HS-27A (cell line): ENCODE results near the gene CROCC.

ENCODE experiments used
- DNase-seq: peaks from one replicate; pipeline ENCODE4 v3.0.0-alpha.2; 2012; ENCODE audit warnings: low read depth, missing footprints

CROCC gene

GRCh38 chr1:16986560-16986959 lies 64.8 kb downstream of the CROCC start:
- no peak for DNase-seq

GRCh38 chr1:16986962-16987361 lies 65.2 kb downstream of the CROCC start:
- DNase-seq, result no peak

GRCh38 chr1:16988210-16988609 lies 66.5 kb downstream of the CROCC start:
- DNase-seq, result no peak

GRCh38 chr1:16989676-16990391 lies 68.1 kb downstream of the CROCC start:
- DNase-seq, result no peak

- DNase-seq, result no peak
These were observed 69.8 kb downstream of the CROCC start for GRCh38 chr1:16991571-16991970.

GRCh38 chr1:16992102-16992501 lies 70.4 kb downstream of the CROCC start:
- no peak for DNase-seq

- no peak for DNase-seq
These were observed 70.9 kb downstream of the CROCC start for GRCh38 chr1:16992675-16993074.

GRCh38 chr1:16993521-16994038 lies 71.8 kb downstream of the CROCC start:
- no peak for DNase-seq

- no peak for DNase-seq
These were observed 75.1 kb downstream of the CROCC start for GRCh38 chr1:16996845-16997244.

- DNase-seq, result no peak
These were observed 76.9 kb downstream of the CROCC start for GRCh38 chr1:16998589-16998988.

GRCh38 chr1:16999863-17000262 lies 78.1 kb downstream of the CROCC start:
- DNase-seq, result no peak

GRCh38 chr1:17001760-17002523 lies 80.2 kb downstream of the CROCC start:
- no peak for DNase-seq

- no peak for DNase-seq
These were observed 80.8 kb downstream of the CROCC start for GRCh38 chr1:17002524-17002902.

- DNase-seq, result no peak
These were observed 83.0 kb downstream of the CROCC start for GRCh38 chr1:17004466-17005364.

GRCh38 chr1:17005365-17005740 lies 83.6 kb downstream of the CROCC start:
- no peak for DNase-seq

GRCh38 chr1:17007121-17007520 lies 85.4 kb downstream of the CROCC start:
- DNase-seq, result no peak

- no peak for DNase-seq
These were observed 86.6 kb downstream of the CROCC start for GRCh38 chr1:17008208-17008855.

GRCh38 chr1:17009706-17010105 lies 88.0 kb downstream of the CROCC start:
- no peak for DNase-seq

- DNase-seq, result no peak
These were observed 89.3 kb downstream of the CROCC start for GRCh38 chr1:17011092-17011438.

GRCh38 chr1:17011439-17012307 lies 89.9 kb downstream of the CROCC start, which contains the start of gene ATP13A2:
ATP13A2 (minus strand) TSS chr1:17011928; CDS start chr1:17011738, 190 bp downstream.
- DNase-seq, result no peak
